KBM-7 (cell line): Measurements from ENCODE around the gene PTPRT.
"Not testable (repeated sequence)": the region's sequence is repeated elsewhere in the genome, so short reads cannot be mapped to it uniquely, and the experiment has no call there.

ENCODE experiments used
- DNase-seq: peaks from one replicate; pipeline ENCODE4 v3.0.0-alpha.2; 2015
- in situ Hi-C: fragments of 300-500 bp; cut with MboI; formaldehyde crosslinking; loops from 2 replicates; pipeline ENCODE4 v1.14.3; 2020; ENCODE audit warnings: low sequenced_read_pairs, low pct_unique_long_range_greater_than_20kb, mixed read lengths

Gene PTPRT

DNA sequence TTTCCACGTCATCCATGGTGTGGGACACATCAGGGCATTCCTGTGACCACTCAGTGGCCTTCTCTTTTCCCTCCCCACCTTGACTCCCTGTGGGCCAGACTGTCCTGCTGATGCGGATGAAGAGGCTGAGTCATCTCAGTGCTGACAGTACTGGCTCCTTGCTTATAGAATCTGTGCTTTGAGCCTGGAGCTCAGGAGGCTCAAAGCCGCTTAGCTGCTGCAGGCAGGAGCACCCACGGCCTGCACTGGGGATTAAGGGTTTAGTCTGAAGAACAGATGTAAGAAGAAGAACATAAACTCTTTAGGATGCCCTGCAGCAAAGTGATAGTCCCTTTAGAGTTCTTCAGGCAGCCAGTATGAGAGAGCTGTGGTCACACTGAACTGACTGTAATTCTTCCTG, 929.5 kb downstream of the PTPRT start:
- no peak for DNase-seq
- in situ Hi-C loops: no loop called here

DNA sequence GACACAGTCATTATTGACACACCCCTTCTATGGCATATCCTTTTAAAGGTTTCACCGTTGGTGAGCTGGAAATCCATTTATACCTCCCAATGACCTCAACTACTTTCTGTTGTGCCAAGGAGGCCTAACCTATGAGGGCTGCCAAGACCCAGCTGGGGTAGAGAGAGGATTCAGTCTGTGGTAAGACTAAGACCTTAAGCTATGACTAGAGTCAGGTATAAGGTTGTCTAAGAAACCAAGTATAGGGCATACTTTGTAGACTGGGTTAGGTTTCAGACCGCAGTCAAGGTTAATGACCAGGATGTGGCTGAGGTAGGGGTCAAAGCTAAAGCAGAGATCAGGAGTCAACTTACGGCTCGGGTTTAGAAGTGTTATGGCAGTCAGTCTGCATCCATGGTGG, 930.3 kb downstream of the PTPRT start:
- no peak for DNase-seq
- in situ Hi-C loops: no loop called here

DNA sequence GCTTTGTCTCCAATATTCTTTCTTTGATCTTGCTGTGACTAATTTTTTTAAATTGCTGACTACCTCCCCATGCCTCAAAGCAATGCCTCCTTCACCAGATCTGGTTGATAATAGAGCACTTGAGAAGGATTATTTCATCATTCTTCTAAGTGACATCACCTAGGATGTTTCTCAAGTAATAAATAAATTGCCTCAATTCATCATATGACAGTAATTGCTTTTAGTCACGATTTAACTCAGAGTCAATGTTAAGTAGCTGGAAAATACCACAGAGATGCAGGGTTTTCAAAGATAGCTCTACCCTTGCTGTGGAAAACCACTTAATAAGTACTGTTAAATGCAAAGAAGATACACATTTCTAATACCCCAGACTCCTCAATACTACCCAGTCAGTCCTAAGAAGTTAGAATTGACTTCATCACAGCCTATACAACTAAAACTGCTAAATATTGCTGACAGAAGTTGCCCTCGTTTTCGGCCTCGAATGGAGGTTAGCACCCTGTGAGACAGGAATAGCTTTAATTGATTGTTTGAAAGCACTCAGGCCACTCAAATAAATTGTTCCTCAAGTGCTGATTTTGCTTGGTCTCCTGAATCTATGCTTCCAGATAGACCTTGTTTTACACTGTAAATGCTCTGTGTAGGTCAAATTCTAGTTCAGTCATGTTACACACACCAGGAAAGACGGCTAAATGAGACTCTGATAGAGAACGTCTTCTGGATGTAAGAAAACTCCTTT, 931.0 kb downstream of the PTPRT start:
- in situ Hi-C loops: no loop called here
- DNase-seq: no peak

DNA sequence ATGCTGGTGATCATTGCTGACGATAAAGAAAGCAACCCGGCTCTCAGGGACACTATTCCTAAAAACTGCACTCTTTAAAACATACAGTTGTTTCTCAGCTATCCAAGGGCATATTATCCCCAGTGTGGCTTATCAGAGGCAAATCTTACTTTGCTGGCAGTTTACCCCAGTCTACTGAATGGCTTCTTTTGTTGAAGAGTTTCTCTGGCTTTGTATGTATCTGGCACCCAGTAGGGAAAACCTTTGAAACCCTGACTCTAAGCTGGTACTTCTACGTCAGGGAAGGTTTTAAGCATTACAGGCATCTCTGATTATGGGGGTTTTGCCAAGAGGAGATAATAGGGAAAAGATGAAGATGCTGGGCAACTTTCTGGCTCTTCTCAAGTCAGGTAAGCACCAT, 933.9 kb downstream of the PTPRT start:
- no peak for DNase-seq
- in situ Hi-C loops: no loop called here

DNA sequence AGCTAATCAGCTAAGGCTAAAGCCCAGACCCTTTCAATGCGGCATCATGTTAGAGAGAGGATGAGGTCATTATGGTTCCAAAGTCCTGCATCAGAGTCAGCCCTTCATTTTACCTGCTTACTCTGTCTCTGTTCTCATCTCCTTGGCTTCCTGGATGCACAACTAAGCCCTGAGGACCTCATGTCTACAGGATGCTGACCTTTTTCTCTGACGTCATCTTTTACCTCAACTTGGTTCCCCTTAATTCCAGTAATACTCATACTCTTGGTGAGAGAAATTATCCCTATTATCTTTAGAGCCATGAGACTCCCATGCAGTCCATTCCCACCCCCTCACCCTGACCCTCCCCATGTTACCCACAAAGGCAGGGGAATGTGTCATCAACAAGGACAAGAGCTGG, 935.0 kb downstream of the PTPRT start:
- in situ Hi-C loops: no loop called here
- DNase-seq: no peak

DNA sequence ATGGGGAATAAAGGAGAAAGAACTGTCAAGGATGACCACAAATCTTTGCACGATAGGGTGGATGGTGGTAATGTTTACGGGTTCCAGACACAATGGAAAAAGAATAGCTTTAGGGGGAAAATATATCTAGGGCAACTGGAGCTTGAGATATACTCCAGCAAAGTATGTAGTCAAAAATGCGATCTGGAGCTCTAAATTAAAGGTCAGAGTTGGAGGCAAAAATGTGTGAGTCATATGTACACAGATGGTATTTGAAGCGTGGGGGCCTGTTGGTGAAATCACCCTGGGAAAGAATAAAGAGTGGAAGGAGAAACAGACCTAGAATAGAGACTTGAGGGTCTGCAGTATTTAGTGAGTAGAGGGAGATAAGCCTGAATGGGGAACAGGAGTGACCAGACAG, 937.6 kb downstream of the PTPRT start:
- in situ Hi-C loops: no loop called here
- no peak for DNase-seq

DNA sequence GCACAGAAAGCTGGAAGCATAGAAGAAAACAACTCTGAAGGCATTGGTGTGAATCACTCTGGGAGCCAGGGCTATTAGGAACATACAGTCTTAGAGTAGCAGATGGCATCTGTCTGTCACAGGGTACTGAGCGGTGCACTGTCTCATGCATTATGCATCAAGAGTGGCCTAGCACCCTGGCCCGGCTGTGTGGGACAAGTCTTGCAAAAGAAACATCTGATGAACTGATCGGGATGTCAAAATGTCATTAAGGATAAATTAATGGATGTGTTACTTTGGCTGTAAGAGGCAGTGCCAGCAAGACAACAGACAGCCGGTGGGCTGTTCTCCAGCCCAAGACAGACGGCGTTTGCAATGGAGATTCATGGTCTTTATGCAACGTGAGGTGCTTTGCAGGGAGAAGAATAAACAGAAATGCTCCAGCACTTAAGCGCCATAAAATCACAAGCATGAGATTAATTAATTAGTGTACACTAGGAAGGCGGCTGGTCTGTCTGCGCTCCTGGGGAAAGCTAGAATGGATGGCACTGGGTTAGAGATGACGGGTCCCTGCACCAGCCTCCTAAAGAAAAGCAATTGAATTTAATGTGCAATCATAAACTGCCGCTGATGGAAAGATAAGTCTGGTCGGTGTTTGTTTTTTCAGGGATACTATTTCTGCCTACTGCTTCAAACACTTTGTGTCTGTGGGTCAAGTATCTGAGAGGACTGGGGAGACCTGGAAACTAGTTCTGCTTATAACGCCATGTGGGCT, 970.9 kb downstream of the PTPRT start:
- in situ Hi-C loops: no loop called here
- no peak for DNase-seq

DNA sequence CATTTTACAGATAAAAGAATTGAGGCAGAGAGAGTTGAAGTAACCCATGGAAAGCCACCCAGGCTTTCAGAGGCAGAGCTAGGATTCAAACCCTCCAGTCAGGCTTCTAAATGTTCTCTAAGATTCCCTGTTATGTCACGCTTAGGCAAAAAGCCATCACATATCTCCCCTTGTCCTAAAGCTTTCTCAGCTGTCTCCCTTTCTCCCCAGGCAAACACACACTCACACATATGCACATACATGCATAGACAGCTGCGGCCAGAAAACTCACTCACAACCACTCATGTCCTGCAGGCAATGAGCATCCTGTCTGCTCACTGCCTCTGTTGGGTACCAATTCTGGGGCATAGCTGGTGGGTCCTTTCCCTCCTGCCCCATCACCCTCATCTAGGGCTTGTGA, 975.6 kb downstream of the PTPRT start:
- no peak for DNase-seq
- in situ Hi-C loops: no loop called here

DNA sequence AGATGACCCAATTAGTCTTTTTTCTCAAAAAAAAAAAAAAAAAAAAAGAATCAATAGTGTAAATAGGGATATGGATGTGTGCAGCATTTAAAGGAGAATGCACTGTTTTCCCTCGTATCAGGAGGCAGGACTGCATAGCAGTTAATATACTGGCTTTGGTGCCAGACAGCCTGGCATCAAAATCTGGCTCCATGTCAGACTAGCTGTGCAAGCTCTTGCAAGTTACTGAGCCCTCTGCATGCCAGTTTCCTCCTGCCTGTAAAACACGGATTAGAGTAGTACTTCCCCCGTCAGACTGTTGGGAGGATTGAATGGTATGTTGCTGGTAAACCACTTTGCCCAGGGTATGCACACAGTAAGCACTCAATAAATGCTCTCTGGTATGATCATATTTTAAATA, 977.3 kb downstream of the PTPRT start:
- in situ Hi-C loops: no loop called here
- DNase-seq: no peak

DNA sequence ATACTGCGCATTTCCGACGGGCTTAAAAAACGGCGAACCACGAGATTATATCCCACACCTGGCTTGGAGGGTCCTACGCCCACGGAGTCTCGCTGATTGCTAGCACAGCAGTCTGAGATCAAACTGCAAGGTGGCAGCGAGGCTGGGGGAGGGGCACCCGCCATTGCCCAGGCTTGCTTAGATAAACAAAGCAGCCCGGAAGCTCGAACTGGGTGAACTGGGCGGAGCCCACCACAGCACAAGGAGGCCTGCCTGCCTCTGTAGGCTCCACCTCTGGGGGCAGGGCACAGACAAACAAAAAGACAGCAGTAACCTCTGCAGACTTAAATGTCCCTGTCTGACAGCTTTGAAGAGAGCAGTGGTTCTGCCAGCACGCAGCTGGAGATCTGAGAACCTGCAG, 983.1 kb downstream of the PTPRT start:
- in situ Hi-C loops, DNase-seq: not testable (repeated sequence)

DNA sequence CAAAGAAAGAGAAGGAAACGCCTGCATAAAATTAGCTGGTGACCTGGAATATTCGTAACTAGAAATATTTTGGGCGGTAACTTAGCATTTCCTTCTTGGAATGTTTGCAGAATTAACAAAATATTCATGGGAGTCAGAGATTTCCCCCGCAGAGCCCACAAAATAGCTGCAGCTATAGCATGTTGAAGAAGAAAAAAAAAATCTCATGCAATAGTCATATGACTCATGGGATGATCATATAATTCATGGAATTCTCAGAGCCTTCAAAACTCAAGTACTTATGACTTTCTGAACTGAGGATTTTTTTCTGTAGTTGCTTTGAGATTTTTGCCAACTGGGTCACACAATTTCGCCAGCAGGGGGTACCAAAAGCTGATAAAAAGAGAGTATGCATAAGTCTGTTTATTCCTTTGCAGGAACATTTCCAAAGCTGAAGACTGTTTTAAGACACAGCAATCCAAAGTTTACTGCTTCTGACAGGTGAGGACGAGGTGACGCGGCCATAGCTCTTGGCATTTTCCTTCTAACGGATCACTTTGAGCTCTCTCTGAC, 985.5 kb downstream of the PTPRT start:
- in situ Hi-C loops: no loop called here
- peak; percentile 14 for DNase-seq

DNA sequence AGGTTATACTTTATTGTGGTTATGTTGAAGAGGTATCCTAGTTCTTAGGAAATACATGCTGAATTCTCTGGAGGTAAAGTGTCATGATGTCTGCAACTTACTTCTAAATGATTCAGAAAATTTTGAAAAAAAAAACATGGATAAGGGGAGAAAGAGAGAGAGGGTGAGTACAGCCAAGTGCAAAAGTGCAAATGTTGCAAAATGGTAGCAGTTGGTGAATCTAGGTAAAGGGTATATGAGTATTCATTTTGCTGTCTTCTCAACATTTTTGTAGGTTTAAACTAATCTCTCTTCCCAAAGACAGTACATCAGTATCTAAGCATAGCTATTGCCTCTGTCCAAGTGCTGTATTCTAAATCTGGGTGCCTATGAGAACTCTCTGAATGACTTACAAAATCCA, 992.1 kb downstream of the PTPRT start:
- DNase-seq: no peak
- in situ Hi-C loops: no loop called here

DNA sequence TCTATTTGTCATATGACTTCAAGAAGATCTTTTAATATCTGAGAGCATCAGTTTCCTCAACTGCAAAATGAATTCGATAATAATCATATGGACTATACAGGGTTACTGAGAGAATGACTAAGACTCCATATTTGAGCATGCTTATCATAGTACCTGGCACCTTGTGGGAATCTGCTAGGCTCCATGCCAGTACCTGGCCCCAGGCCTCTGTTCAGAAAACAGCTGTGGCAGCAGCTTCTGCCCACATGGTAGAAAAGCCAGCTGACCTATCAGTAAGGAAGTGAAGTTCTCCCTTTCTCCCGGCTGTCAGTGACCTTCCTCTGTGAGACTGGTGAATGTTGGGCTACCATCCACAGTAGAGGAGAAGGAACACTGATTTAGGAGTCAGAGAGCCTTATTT, 996.6 kb downstream of the PTPRT start:
- DNase-seq: no peak
- in situ Hi-C loops: no loop called here

DNA sequence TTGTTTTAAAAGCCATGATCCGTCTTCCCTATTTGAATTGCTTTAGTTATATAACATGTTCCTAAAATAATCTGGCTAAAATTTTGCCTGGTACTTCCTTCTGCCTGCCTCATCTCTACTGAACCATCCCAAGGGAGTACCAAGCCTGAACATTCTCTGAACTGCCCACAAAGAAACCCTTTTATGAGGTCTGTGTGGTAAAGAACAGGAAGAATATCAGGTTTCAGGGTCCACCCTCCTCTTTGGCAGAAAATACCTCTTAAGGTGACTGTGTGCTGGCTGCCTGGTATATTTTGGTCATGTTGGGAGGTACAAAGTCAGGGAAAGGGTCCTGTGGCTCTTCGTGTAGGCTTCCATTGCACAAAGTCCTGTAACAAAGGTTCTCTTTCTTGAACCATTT, 997.4 kb downstream of the PTPRT start:
- DNase-seq: no peak
- in situ Hi-C loops: no loop called here

DNA sequence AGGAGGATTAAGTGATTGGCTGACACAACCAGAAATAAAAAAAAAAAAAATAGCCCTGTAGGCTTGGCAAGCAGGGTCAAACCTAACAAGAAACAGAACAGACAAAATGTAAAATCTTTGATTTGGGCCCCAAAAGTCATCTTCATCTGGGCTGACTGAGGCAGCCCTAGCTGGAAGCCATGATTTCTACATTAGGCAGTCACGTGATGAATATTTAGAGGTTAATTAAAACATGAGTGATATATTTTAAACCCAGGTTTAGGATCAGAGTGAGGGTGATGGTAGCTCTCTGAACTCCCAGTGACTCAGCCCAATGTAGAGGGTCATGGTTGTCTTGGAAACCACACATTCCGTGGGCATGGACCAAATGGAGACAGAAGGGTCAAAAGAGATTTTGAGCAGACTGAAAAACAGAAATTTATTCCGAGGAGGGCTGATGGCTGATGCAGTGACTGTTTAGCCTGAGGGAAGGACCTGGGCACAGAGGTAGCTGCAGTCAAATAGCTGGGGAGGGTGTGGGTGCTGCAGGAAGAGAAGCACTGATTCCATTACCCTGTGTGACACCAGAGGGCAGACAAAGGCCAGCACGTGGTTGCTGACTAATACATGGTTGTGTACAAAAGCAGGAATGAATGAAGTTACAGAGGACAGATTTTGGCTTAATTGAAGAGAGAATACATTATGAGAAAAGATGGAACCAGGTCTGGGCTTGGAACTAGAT, 998.4 kb downstream of the PTPRT start:
- in situ Hi-C loops: no loop called here
- DNase-seq: no peak

DNA sequence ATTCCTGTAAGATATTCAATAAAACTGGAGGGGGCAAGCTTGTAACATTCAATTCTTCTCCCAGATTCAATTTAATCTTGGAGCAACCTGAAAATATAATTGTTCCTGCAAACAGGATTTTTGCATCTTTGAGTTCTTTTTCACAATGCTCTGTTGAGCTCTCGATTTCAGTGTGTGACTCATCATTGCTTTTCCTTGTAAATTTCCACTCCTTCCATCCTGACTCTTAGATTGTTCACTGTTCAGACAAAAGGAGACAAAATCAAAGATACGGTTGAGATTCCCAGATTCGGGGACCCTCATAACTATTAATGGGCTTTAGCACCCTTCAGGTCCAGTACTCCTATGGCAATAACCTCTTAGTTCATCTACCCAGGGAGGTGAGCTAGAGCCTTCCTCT, 999.6 kb downstream of the PTPRT start:
- in situ Hi-C loops: no loop called here
- DNase-seq: no peak

DNA sequence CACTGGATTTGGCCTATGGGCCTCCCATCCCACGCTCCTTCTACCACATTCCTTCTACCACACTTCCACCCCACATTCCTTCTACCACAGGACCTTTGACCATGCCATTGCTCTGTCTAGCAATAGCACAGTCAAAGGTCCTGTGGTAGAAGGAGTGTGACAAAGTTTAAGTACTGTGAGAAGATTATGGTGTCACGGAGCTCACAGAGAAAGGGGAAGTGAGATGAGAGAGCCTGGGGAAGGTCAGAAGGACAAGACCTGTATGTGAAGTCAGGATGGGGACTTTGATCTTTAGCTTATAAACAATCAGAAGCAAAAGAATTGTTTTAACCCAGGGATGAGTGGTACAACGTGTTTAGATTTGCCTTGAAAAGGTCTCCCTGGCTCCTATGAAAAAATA, 1003.4 kb downstream of the PTPRT start:
- in situ Hi-C loops: no loop called here
- no peak for DNase-seq

DNA sequence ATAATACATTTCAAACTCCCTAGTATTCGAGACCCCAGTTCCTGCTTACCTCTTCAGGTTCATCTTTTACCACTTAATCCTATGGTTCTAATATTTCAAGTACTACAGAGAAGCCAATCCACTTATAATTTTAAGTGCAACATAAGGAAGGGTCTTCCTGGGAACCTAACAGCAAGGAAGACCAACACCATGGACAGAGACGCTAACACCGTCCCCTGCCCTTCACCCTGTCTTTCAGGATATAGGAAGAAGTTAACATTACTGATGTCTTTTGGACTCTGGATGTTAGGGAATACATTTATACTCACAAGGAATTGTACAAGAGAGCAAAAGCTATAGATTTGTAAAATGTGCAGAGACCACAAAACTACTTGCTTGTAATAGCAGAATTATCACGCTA, 1006.6 kb downstream of the PTPRT start:
- in situ Hi-C loops: no loop called here
- DNase-seq: no peak

DNA sequence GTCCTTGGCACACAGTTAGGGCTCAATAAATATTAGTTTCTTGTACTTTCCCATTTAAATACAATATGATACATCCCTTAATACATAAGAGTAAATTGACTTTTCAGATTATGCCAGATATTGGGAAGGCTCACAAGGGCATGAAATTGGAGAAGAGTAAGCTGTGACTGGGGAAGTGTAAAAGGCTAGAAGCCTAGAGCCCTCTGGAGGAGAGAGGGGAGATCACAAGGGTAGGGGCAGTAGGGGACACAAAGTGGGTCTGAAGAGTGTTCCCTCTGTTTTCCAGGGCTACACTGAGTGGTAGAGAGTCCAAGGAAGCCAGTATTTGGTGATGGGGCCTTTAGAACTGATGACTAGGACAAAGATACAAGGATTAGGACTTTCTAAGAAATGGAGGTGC, 1008.6 kb downstream of the PTPRT start:
- in situ Hi-C loops: no loop called here
- DNase-seq: no peak

DNA sequence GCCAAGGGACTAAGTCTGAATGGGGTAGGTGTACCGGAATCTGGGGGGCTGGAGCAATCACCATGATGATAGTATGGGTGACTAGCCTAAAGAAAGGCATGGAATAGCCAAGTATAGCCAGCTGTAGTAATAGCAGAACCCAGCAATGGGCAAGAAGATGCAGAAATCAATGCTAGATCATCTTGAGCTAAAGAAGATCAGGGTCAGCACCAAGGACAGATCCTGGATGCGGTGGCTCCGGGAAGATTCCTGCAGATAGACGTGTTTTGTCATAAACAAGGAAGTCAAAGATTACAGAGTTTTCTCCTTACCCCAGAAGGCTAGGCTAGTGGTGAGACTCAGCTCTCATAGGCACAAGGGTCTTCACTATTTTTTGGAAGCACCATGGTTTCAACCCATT, 1009.9 kb downstream of the PTPRT start:
- DNase-seq: peak; percentile 28
- in situ Hi-C loops: no loop called here
